DOHH2 (cell line): Measurements from ENCODE around the gene CGB2.

ENCODE experiments used
- EZH2phosphoT487 ChIP-seq: fragments of 200-600 bp; sonication (generic); IDR thresholded peaks from 2 replicates; pipeline ENCODE4 v1.6.1; 2017; ENCODE audit warnings: borderline replicate concordance, mild to moderate bottlenecking, antibody characterized with exemption, low read length, moderate library complexity, mixed read lengths
- TF ChIP-seq, protein P1 (sequence below): fragments of 200-600 bp; sonication (generic); IDR thresholded peaks from one replicate; pipeline ENCODE4 v1.5.1; 2014; ENCODE audit warnings: antibody characterized with exemption, mild to moderate bottlenecking, low read depth, low read length; ENCODE audit not compliant: poor library complexity, severe bottlenecking

DNA sequence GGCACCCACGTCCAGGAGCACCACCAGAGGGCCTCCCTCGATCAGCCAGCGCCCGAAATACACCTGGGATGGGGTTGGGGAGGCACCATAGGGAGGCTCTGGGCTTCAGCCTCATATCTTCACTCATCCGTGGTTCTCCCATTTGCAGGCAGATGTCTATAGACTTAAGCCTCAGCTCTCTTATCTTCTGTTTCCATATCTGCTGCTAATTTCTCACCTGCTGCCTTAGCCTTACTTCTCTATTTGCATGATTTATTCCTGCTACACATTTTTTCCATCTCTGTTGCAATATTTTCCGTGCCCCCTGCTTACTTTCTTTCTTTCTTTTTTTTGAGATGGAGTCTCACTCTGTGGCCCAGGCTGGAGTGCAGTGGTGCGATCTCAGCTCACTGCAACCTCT is 44.4 kb upstream of the CGB2 start:
- TF ChIP-seq, protein P1, sequence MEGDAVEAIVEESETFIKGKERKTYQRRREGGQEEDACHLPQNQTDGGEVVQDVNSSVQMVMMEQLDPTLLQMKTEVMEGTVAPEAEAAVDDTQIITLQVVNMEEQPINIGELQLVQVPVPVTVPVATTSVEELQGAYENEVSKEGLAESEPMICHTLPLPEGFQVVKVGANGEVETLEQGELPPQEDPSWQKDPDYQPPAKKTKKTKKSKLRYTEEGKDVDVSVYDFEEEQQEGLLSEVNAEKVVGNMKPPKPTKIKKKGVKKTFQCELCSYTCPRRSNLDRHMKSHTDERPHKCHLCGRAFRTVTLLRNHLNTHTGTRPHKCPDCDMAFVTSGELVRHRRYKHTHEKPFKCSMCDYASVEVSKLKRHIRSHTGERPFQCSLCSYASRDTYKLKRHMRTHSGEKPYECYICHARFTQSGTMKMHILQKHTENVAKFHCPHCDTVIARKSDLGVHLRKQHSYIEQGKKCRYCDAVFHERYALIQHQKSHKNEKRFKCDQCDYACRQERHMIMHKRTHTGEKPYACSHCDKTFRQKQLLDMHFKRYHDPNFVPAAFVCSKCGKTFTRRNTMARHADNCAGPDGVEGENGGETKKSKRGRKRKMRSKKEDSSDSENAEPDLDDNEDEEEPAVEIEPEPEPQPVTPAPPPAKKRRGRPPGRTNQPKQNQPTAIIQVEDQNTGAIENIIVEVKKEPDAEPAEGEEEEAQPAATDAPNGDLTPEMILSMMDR: no peak
- no peak for TF ChIP-seq EZH2phosphoT487
